SK-N-MC (cell line): Measurements from ENCODE around the gene CAPN6.

ENCODE experiments used
- EZH2 ChIP-seq: fragments of 200-600 bp; sonication (generic); IDR thresholded peaks from one replicate; pipeline ENCODE4 v1.6.1; 2017; ENCODE audit warnings: antibody characterized with exemption
- FOXP2 ChIP-seq: optimal IDR thresholded peaks from 2 replicates; pipeline ENCODE3; 2011; ENCODE audit warnings: mild to moderate bottlenecking, moderate library complexity; ENCODE audit not compliant: insufficient read depth; ENCODE audit errors: extremely low read length, control extremely low read depth
- POLR2AphosphoS5 ChIP-seq: IDR thresholded peaks from 2 replicates; pipeline ENCODE4 v1.6.1; 2012; ENCODE audit warnings: mild to moderate bottlenecking, low read depth, low read length, borderline replicate concordance

DNA sequence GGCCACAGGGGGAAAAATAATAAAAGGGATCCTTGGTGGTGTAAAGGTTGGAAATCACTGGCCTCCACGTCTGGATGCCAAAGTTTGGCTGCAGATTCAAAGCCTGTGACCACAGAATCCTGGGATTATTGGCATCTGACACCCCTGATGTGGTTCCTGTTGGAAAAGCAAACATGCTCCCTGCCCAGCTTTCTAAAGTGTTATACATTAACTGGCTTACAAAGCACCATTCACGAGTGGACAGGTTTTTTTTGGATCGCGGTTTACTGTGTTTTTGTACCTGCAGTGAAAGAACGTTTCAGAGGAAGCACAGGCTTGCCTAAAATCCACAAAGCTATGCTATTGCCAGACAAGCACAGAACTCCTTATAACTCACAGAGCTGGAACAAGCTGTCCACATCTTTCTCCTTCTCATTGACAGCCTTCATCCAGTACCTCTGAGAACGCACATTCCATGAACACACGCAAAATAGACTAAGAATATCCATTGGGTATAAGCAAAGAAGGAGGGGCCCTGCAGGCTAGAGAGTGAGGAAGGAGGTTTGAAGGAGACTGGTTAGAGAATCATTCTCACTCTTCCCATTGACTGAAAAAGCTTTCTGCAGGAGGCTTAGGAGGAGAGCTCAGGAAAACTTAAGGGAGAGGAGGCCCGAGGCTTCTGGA lies 14.5 kb upstream of the CAPN6 start:
- no peak for TF ChIP-seq POLR2AphosphoS5
- TF ChIP-seq EZH2: no peak
- no peak for TF ChIP-seq FOXP2
